Eye (tissue), 1 donor: Measurements from ENCODE around the gene ATP9B.
A peak's percentile ranks its signal among the peaks of the same experiment; 100 is the strongest.
"Not testable (repeated sequence)": the region's sequence is repeated elsewhere in the genome, so short reads cannot be mapped to it uniquely, and the experiment has no call there.

Experiments
- DNase-seq: peaks from one replicate; pipeline ENCODE4 v3.0.0-alpha.2; 2015

ATP9B gene

DNA sequence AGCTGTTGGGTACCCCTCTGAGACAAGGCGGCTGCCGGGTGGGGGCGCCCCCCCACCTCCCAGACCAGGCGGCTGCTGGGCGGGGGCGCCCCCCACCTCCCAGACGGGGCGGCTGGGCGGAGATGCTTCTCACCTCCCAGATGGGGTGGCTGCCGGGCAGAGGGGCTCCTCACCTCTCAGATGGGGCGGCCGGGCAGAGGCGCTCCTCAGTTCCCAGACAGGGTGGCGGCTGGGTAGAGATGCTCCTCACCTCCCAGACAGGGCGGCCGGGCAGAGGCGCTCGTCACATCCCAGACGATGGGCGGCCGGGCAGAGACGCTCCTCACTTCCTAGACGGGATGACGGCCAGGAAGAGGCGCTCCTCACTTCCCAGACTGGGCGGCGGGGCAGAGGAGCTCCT is 3.5 kb downstream of the ATP9B start:
- DNase-seq = not testable (repeated sequence)

- DNase-seq = no peak
Measured at GRCh38 chr18:79077181-79077580, 8.0 kb downstream of the ATP9B start.

- DNase-seq = not testable (repeated sequence)
Measured at GRCh38 chr18:79078791-79079190, 9.6 kb downstream of the ATP9B start.

GRCh38 chr18:79092874-79093273 is 23.7 kb downstream of the ATP9B start:
- no peak for DNase-seq

GRCh38 chr18:79093986-79094385 is 24.8 kb downstream of the ATP9B start:
- DNase-seq = no peak

GRCh38 chr18:79095216-79095615 is 26.0 kb downstream of the ATP9B start:
- DNase-seq = no peak

GRCh38 chr18:79100944-79101343 is 31.8 kb downstream of the ATP9B start:
- no peak for DNase-seq

GRCh38 chr18:79102886-79103285 is 33.7 kb downstream of the ATP9B start:
- DNase-seq = no peak

DNA sequence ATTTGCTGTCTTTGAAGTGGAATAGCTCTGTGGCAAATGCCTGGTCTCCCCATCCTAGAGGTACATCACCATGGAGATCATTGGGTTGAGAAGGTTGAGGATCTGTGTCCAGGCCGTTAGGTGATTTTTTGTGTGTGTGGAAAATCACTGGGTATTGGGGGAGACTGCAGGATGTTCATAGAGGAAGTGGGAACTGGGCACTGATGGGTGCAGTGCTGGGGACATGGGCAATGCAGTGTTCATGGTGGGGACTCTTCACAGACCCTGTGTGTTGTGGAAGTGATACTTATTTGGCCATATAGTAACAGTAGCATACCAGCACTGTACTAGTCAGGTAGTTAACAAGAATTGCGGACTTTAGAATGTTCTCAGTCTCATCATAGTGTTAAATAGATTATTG is 34.9 kb downstream of the ATP9B start:
- no peak for DNase-seq

GRCh38 chr18:79105455-79105854 is 36.3 kb downstream of the ATP9B start:
- no peak for DNase-seq

- no peak for DNase-seq
Measured at GRCh38 chr18:79106084-79106483, 36.9 kb downstream of the ATP9B start.

DNA sequence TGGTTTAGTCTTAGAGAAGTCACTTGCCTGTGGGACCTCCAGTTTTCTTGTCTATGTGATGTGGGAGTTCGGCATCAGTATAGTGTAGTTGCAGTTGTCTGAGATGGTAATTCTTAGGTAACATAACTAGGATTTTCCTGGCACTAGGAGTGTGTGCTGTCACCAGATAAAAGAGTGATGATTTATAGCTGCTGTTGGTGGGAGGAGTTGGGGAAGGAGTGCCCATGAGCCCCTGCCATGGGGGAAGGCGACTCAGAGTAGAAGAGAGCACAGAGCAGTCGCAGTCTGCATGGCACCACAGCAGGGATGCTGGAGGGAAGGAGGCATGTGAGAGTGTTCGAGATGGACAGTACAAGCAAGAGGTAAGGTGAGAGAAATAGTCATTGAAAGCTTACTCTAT is 38.7 kb downstream of the ATP9B start:
- no peak for DNase-seq

- no peak for DNase-seq
Measured at GRCh38 chr18:79108549-79109215, 39.5 kb downstream of the ATP9B start.

DNA sequence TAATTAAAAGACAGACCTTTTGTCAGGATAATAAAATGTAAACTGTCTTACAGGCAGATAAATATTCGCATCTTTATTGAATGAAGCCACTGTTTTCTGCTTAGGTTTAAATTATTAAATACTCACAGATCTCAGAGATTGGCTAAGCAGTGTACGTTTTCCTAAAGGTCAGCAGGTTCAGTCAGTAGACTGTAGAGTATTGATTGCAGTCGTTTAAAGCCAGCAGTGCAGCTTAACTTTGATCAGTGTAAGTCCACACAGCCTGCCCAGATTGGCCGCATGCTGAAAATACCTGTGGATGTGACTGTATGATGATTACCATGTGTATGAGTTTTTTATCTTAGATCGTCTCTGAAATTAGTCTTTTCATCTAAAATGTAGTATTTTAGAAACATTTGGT is 42.3 kb downstream of the ATP9B start:
- peak; percentile 17 for DNase-seq

- no peak for DNase-seq
Measured at GRCh38 chr18:79117385-79117784, 48.2 kb downstream of the ATP9B start.

DNA sequence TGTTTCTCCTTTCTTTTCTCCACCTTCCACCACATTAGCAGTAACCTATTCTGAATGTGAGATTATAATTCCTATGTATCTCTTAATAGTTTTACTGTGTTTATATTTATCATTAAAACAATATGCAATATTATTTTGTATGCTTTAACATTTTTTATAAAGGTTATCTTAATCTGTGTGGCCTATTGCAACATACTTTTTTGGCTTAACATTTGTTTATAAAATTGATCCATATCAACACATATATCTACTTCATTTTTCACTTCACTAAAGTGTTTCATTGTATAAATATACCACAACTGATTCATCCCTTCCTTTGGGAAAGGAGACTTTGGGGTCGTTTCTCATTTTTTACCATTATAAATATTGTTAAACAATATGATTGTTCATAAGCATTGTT is 48.6 kb downstream of the ATP9B start:
- no peak for DNase-seq

DNA sequence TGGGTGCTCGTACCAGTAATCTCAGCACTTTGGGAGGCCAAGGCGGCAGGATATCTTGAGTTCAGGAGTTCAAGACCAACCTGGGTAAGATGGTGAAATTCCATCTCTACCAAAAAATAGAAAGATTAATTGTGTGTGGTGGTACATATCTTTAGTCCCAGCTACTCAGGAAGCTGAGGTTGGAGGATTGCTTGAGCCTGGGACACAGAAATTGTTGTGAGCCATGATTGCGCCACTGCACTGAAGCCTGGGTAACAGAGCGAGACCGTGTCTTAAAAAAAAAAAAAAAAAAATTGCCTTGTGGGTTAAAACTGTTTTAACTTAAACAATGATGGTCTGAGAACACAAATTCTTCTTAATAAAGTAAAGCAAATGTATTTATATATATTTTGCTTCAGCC is 49.6 kb downstream of the ATP9B start:
- no peak for DNase-seq

DNA sequence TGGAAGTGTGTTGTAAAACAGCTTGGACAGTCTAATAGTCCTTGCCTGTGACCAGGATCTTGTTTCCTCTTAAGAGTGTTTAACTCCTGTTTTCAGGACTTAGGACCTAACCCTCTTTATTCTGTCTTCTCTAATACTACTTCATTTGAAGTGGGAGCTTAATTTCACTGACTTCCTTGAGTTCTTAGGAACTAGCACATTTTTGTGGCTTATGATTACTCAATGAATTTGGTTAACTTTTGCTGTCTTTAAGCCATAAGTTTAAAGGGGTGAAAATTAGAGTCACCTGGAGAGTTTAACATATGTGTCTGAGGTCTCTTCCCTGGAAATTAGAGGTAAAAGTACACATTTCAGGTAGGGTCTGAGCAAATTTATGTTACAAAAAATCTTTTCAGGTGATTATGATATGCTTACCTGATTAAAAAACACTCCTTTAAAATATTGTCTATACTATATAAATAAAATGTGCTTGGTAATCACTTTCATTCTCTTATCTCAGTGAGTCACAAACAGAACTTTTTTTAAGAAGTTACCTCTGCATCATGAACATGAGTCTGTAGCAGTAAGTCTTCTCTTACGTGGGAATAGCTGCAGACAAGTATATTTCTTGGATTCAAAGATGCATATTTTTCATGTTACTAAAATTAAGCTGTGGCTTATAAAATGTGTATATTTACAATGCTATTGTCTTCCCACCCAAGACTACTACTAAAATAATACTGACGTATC is 52.7 kb downstream of the ATP9B start:
- no peak for DNase-seq

GRCh38 chr18:79123948-79124347 is 54.8 kb downstream of the ATP9B start:
- DNase-seq = no peak

DNA sequence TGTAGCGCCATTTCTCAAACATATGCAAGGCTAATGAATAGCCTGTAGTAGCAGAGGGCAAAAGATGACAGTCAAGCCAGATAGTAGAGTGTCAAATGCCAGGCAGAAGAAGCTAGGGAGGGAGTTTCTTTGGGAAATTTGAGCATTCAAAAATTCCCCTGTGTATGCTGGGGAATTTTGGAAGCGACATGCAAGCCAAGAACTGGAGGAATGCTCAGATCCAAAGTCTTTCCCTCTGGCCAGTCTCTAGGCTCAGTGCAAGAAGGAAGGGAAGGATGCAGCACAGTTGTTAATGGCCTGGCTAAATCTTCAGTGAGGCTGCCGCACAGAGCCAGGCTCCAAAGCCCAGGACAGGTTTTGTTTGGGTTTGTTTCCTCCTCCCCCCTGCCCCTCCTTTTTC is 59.9 kb downstream of the ATP9B start:
- DNase-seq = no peak

- no peak for DNase-seq
Measured at GRCh38 chr18:79133724-79134123, 64.5 kb downstream of the ATP9B start.

GRCh38 chr18:79135924-79136323 is 66.7 kb downstream of the ATP9B start:
- no peak for DNase-seq

DNA sequence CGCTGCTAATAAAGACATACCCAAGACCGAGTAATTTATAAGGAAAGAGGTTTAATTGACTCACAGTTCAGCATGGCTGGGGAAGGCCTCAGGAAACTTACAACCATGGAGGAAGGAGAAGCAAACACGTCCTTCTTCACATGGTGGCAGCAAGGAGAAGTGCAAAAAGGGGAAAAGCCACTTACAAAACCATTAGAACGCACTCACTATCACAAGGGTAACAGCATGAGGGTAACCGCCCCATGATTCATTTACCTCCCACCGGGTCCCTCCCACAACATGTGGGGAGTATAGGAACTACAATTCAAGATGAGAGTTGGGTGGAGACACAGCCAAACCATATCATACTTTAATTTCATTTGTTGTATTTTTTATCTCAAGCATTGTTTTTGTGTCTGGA is 67.5 kb downstream of the ATP9B start:
- DNase-seq = no peak

DNA sequence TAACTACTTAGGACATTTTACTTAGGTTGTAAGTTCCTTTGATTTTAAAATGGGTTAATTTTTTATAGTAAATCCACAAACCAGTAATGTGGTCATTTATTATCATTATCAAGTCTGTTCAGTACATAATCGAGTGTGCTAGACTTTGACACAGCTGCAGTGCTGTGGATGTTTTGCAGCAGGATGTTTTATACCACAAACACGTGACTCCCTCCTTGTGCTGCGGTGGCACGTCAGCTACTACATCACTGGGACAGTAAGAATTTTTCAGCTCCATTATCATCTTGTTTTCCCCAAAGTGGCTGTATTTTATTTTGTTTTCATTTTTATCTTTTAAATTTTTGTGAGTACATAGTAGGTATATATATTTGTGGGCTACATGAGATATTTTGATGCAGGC is 70.0 kb downstream of the ATP9B start:
- no peak for DNase-seq

DNA sequence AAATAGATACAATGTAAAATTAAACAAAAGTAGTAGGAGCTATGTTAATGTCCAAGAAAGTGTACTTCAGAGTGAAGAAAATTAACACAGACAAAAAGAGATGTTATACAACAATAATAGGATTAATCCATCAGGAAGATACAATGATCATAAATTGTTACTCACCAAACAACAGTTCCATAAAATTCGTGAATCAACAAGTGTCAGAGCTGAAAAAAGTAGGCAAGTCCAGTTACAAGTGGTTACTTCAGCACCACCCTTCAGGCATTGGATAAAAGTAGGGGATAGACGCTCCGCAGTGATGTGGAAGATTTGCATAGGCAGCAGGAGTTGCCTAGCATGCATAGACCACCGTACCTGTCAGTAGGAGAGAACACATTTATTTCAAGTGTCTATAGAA is 77.8 kb downstream of the ATP9B start:
- DNase-seq = no peak
